A673 (cell line): Measurements from ENCODE around the gene ZWILCH. TPM values are rescaled to one million over a fixed set of nuclear protein-coding genes. Genes with fewer than 3 reads are reported as not detected.

ENCODE experiments used
- BruUV-seq: library from RNA; stranded (reverse); fragments of 400-500 nt; replicated peaks from 2 replicates; lab custom pipeline; 2021; lab: Mats Ljungman, UMichigan
- CTCF ChIA-PET: fragments of 300-600 bp; sonication (Branson Sonifier 250); formaldehyde crosslinking; loops from one replicate; lab custom pipeline; 2022; ENCODE audit warnings: antibody characterized with exemption; lab: Charles Lee
- POLR2A ChIA-PET: fragments of 300-600 bp; sonication (Branson Sonifier 250); formaldehyde crosslinking; loops from one replicate; lab custom pipeline; 2022; ENCODE audit warnings: antibody characterized with exemption; ENCODE audit not compliant: low non-redundant PET; lab: Charles Lee
- DNase-seq: peaks from one replicate; pipeline ENCODE4 v3.0.0-alpha.2; 2015; ENCODE audit warnings: low spot score
- H3K27ac ChIP-seq: fragments of 200-600 bp; sonication (generic); 2 replicates; pipeline ENCODE4 v1.5.1; 2016; ENCODE audit warnings: mixed run types, low read depth, mild to moderate bottlenecking, mixed read lengths, antibody characterized with exemption, low read length; ENCODE audit not compliant: poor library complexity, severe bottlenecking
- H3K27me3 ChIP-seq: fragments of 200-600 bp; sonication (generic); replicated peaks from 2 replicates; pipeline ENCODE4 v1.6.1; 2017; ENCODE audit warnings: mixed run types, low read depth, mild to moderate bottlenecking, mixed read lengths, antibody characterized with exemption, low read length; ENCODE audit not compliant: insufficient read depth, poor library complexity
- H3K36me3 ChIP-seq: fragments of 200-600 bp; sonication (generic); 2 replicates; pipeline ENCODE4 v1.6.1; 2016; ENCODE audit warnings: mixed run types, mild to moderate bottlenecking, mixed read lengths, antibody characterized with exemption, low read length; ENCODE audit not compliant: insufficient read depth, poor library complexity, severe bottlenecking
- H3K4me1 ChIP-seq: fragments of 200-600 bp; sonication (generic); 2 replicates; pipeline ENCODE4 v1.6.1; 2017; ENCODE audit warnings: mixed run types, mild to moderate bottlenecking, mixed read lengths, antibody characterized with exemption, low read length; ENCODE audit not compliant: insufficient read depth, poor library complexity, severe bottlenecking
- H3K4me3 ChIP-seq: fragments of 200-600 bp; sonication (generic); 2 replicates; pipeline ENCODE4 v1.5.1; 2016; ENCODE audit warnings: low read depth, mixed run types, mild to moderate bottlenecking, mixed read lengths, low read length; ENCODE audit not compliant: poor library complexity, severe bottlenecking
- H3K9me3 ChIP-seq: fragments of 200-600 bp; sonication (generic); 2 replicates; pipeline ENCODE4 v1.6.1; 2016; ENCODE audit warnings: mixed run types, low read depth, mild to moderate bottlenecking, mixed read lengths, antibody characterized with exemption, low read length; ENCODE audit not compliant: poor library complexity, severe bottlenecking
- CTCF ChIP-seq: fragments of 300-800, 200-600 bp; sonication (generic); conservative IDR thresholded peaks from 2 replicates; pipeline ENCODE4 v1.5.1; 2017; ENCODE audit warnings: low read depth, mild to moderate bottlenecking, antibody characterized with exemption, low read length, moderate library complexity, mixed read lengths
- EZH2 ChIP-seq: fragments of 200-600 bp; sonication (generic); IDR thresholded peaks from 2 replicates; pipeline ENCODE4 v1.6.1; 2017; ENCODE audit warnings: borderline replicate concordance, low read depth, mild to moderate bottlenecking, mixed read lengths, antibody characterized with exemption, low read length; ENCODE audit not compliant: poor library complexity, severe bottlenecking
- intact Hi-C: fragments of 100-400 bp; cut with micrococcal nuclease; formaldehyde crosslinking; loops from one replicate; pipeline ENCODE4 v1.10.0; 2022; ENCODE audit not compliant: unreplicated experiment
- microRNA-seq: library from miRNA; unstranded; fragments of <30 nt; microRNA quantifications from one replicate; pipeline ENCODE4 v1.2.0, GENCODE V29; 2021
- total RNA-seq: library from RNA; stranded (reverse); gene quantifications from 2 replicates; pipeline ENCODE4 v1.2.3, GENCODE V29; 2021

Gene ZWILCH
- total RNA-seq, 1 experiment from 2014 or later = 36.3 TPM

GRCh38 chr15:66595332-66595731 is 90.2 kb downstream of the ZWILCH start:
- no TSS peak for BruUV-seq
- ChIA-PET CTCF (no interaction called here), POLR2A (no interaction called here)
- Histone ChIP-seq H3K27ac (no peak overlapping the region), H3K9me3 (no peaks in the 10 kb centered on the region), H3K27me3 (no peaks in the 10 kb centered on the region), H3K4me3 (no peak overlapping the region), H3K4me1 (no peaks in the 10 kb centered on the region), H3K36me3 (no peaks in the 10 kb centered on the region)
- DNase-seq = no peak
- intact Hi-C loops = no loop called here
- TF ChIP-seq CTCF (no peak), EZH2 (no peak)

GRCh38 chr15:66595931-66596545 is 90.9 kb downstream of the ZWILCH start:
- H3K27ac ChIP-seq = no peak overlapping the region
- no peaks in the 10 kb centered on the region for H3K9me3 ChIP-seq
- ChIA-PET CTCF (no interaction called here), POLR2A (no interaction called here)
- no TSS peak for BruUV-seq
- no peaks in the 10 kb centered on the region for H3K36me3 ChIP-seq
- intact Hi-C loops = no loop called here
- no peak overlapping the region for H3K4me3 ChIP-seq
- TF ChIP-seq CTCF (no peak), EZH2 (no peak)
- no peaks in the 10 kb centered on the region for H3K27me3 ChIP-seq
- peak; percentile 31 for DNase-seq
- no peaks in the 10 kb centered on the region for H3K4me1 ChIP-seq

GRCh38 chr15:66598095-66598815 is 93.1 kb downstream of the ZWILCH start:
- ChIA-PET POLR2A (no interaction called here), CTCF (no interaction called here)
- TF ChIP-seq EZH2 = no peak
- no peak for TF ChIP-seq CTCF
- Histone ChIP-seq H3K4me1 (no peaks in the 10 kb centered on the region), H3K27ac (no peak overlapping the region), H3K4me3 (no peak overlapping the region), H3K36me3 (no peaks in the 10 kb centered on the region), H3K27me3 (no peaks in the 10 kb centered on the region), H3K9me3 (no peaks in the 10 kb centered on the region)
- DNase-seq = no peak
- intact Hi-C loops = no loop called here
- BruUV-seq = no TSS peak

Small RNA genes lying within 50 kb of the gene (microRNA-seq; reads per million reads assigned to microRNA genes)
- gene MIR4512 = 1.1 reads per million

Other genes with a start within 250 kb of the ZWILCH start
- 10.7 and 13.6 TPM in 2 replicates for gene DIS3L, start 211.8 kb upstream of the ZWILCH start, total RNA-seq
- gene TIPIN, start 148.6 kb upstream of the ZWILCH start, total RNA-seq = 37.7 and 42.1 TPM in 2 replicates
- 53.4 and 56.8 TPM in 2 replicates for gene MAP2K1, start 118.4 kb upstream of the ZWILCH start, total RNA-seq
- gene SNAPC5, start 7.6 kb upstream of the ZWILCH start, total RNA-seq = 28.9 and 35.2 TPM in 2 replicates
- 2,773 and 2,830 TPM in 2 replicates for gene RPL4, start 471 bp upstream of the ZWILCH start, total RNA-seq
- not detected in 2 replicates for gene LCTL, start 60.7 kb downstream of the ZWILCH start, total RNA-seq
- 50.1 and 63.9 TPM in 2 replicates for gene SMAD6, start 196.9 kb downstream of the ZWILCH start, total RNA-seq